ENCODE results near the gene CDH18. TPM values are rescaled to one million over a fixed set of nuclear protein-coding genes. Genes with fewer than 3 reads are reported as not detected.

The CDH18 gene
- total and polyA plus RNA-seq, 2 of the 4 experiments (the other 2 are of a cell fraction): 0.24 to 1.1 TPM

DNA sequence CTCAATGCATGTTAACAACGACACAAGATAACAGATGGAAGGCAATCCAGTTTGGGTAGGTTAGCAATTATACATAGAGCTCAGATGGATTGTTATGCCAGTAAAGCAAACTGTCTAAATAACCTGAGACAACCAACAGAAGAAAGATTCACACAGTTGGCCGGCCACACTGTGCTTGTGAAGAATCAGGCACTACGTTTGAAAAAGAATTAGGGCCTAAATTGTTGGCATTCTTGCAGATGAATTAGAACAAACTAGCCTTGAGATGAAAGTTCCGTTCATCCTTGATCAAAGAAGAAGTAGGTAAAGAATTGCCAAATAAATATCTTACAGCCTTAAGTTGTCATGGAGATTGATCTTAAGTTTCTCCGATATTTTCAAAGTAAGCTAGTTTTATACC, 210.6 kb downstream of the CDH18 start:
- intact Hi-C loops (cut with micrococcal nuclease): no loop called here

More for the DNA sequence above, 210.6 kb downstream of the CDH18 start:
- Histone ChIP-seq H2BK120ac (ENCODE audit: low read depth, low read length) (no peak overlapping the region), H4K91ac (ENCODE audit: insufficient read depth, low read depth, low read length) (no peak overlapping the region), H3K79me1 (ENCODE audit: low read depth in 1 of 2, low read length in 2 of 2) (no peaks in the 10 kb centered on the region), H3K9me3 (ENCODE audit: control insufficient read depth, insufficient read depth, low read length) (no peaks in the 10 kb centered on the region), H3K4ac (ENCODE audit: low read depth, low read length) (no peak overlapping the region), H4K5ac (ENCODE audit: low read depth, low read length) (no peak overlapping the region), H2BK5ac (ENCODE audit: low read depth, low read length, poor library complexity, severe bottlenecking) (no peak overlapping the region), H3K4me3 (ENCODE audit: insufficient read depth, low read depth, low read length) (no peak overlapping the region), H3K14ac (replicated peaks; ENCODE audit: low read depth, low read length) (no peak overlapping the region), H2AK5ac (ENCODE audit: low read depth, low read length) (no peak overlapping the region), H3K18ac (ENCODE audit: low read depth, low read length) (no peak overlapping the region), H3K27me3 (ENCODE audit: control insufficient read depth, insufficient read depth, low read length) (no peaks in the 10 kb centered on the region), H3K9ac (ENCODE audit: low read depth, low read length) (no peak overlapping the region), H2BK20ac (ENCODE audit: low read depth, low read length) (no peak overlapping the region), H2BK15ac (ENCODE audit: low read depth, low read length) (no peak overlapping the region), H3K23ac (ENCODE audit: low read depth, low read length) (no peak overlapping the region), H3K56ac (ENCODE audit: extremely low read depth, insufficient read depth, low read length) (no peak overlapping the region), H3K4me2 (ENCODE audit: low read depth, low read length) (no peak overlapping the region), H3K4me1 (ENCODE audit: control insufficient read depth, insufficient read depth, low read length) (no peaks in the 10 kb centered on the region), H4K20me1 (ENCODE audit: insufficient read depth, low read length) (no peaks in the 10 kb centered on the region), H2AK9ac (replicated peaks; ENCODE audit: low read depth, low read length, poor library complexity) (no peak overlapping the region), H3K27ac (ENCODE audit: insufficient read depth, low read length) (no peak overlapping the region), H4K8ac (ENCODE audit: low read depth in 2 of 2, low read length in 2 of 2) (no peak overlapping the region), H3K9me1 (ENCODE audit: insufficient read depth, low read length) (no peaks in the 10 kb centered on the region), H2AFZ (replicated peaks; ENCODE audit: low read length, poor library complexity) (no peak overlapping the region), H3K36me3 (ENCODE audit: control insufficient read depth, insufficient read depth, low read length) (no peaks in the 10 kb centered on the region)
- ChIA-PET POLR2A (ENCODE audit: unreplicated experiment) (no interaction called here), CTCF (no interaction called here)
- dilution Hi-C loops (cut with HindIII; ENCODE audit: low sequenced_read_pairs, unreplicated experiment) (no loop called here), in situ Hi-C loops (cut with MboI; ENCODE audit: low sequenced_read_pairs) (no loop called here)
- DNase-seq (no peak), ATAC-seq (ENCODE audit: low read depth) (no peak)
- WGBS, 2 experiments (ENCODE audit: extremely low coverage in 2 of 2, insufficient read length in 1 of 2): no CpG with 5 or more reads among the region's 5 CpGs
- no peak for TF ChIP-seq MAZ (IDR thresholded peaks at IDR 0.05; ENCODE audit: borderline replicate concordance, low read depth, low read length)
- TF ChIP-seq, protein P1, sequence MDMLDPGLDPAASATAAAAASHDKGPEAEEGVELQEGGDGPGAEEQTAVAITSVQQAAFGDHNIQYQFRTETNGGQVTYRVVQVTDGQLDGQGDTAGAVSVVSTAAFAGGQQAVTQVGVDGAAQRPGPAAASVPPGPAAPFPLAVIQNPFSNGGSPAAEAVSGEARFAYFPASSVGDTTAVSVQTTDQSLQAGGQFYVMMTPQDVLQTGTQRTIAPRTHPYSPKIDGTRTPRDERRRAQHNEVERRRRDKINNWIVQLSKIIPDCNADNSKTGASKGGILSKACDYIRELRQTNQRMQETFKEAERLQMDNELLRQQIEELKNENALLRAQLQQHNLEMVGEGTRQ (IDR thresholded peaks at IDR 0.05; ENCODE audit: low read depth, low read length): no peak
- TF ChIP-seq, protein P2, sequence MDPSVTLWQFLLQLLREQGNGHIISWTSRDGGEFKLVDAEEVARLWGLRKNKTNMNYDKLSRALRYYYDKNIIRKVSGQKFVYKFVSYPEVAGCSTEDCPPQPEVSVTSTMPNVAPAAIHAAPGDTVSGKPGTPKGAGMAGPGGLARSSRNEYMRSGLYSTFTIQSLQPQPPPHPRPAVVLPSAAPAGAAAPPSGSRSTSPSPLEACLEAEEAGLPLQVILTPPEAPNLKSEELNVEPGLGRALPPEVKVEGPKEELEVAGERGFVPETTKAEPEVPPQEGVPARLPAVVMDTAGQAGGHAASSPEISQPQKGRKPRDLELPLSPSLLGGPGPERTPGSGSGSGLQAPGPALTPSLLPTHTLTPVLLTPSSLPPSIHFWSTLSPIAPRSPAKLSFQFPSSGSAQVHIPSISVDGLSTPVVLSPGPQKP (IDR thresholded peaks at IDR 0.05; ENCODE audit: borderline replicate concordance, low read depth, low read length): no peak
- TF ChIP-seq NFE2L2 (IDR thresholded peaks at IDR 0.05; ENCODE audit: low read depth, low read length): no peak
- TF ChIP-seq MXI1 (IDR thresholded peaks at IDR 0.05; ENCODE audit: borderline replicate concordance, low read depth, low read length): no peak
- TF ChIP-seq RAD21 (IDR thresholded peaks at IDR 0.05; ENCODE audit: low read length): no peak
- TF ChIP-seq RFX5 (IDR thresholded peaks at IDR 0.05; ENCODE audit: low read depth, low read length): no peak
- TF ChIP-seq MAFK (IDR thresholded peaks at IDR 0.05; ENCODE audit: low read depth, low read length): no peak
- no peak for TF ChIP-seq BHLHE40 (IDR thresholded peaks at IDR 0.05; ENCODE audit: low read depth, low read length)
- TF ChIP-seq FOS (IDR thresholded peaks at IDR 0.05; ENCODE audit: low read depth, low read length): no peak
- no peak for TF ChIP-seq CHD1 (IDR thresholded peaks at IDR 0.05; ENCODE audit: low read depth, low read length)
- TF ChIP-seq SMC3 (IDR thresholded peaks at IDR 0.05; ENCODE audit: low read depth, low read length): no peak
- TF ChIP-seq, protein P3, sequence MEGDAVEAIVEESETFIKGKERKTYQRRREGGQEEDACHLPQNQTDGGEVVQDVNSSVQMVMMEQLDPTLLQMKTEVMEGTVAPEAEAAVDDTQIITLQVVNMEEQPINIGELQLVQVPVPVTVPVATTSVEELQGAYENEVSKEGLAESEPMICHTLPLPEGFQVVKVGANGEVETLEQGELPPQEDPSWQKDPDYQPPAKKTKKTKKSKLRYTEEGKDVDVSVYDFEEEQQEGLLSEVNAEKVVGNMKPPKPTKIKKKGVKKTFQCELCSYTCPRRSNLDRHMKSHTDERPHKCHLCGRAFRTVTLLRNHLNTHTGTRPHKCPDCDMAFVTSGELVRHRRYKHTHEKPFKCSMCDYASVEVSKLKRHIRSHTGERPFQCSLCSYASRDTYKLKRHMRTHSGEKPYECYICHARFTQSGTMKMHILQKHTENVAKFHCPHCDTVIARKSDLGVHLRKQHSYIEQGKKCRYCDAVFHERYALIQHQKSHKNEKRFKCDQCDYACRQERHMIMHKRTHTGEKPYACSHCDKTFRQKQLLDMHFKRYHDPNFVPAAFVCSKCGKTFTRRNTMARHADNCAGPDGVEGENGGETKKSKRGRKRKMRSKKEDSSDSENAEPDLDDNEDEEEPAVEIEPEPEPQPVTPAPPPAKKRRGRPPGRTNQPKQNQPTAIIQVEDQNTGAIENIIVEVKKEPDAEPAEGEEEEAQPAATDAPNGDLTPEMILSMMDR (conservative IDR thresholded peaks at IDR 0.05; ENCODE audit: low read depth, low read length): no peak
- no peak for TF ChIP-seq POLR2A (IDR thresholded peaks at IDR 0.05; ENCODE audit: low read depth, low read length)
- TF ChIP-seq RCOR1 (IDR thresholded peaks at IDR 0.05; ENCODE audit: insufficient replicate concordance, low read length): no peak
- no peak for TF ChIP-seq CEBPB (IDR thresholded peaks at IDR 0.05; ENCODE audit: low read depth, low read length)
- no TSS peak for BruUV-seq (replicated peaks)
